Peyer's patch (tissue), 4 donors: Measurements from ENCODE around the gene NPY2R.

Experiments
- CTCF ChIP-seq, 6 experiments: fragments of 450-650 bp in 4 of 6; fragments of 200-600 bp in 2 of 6; sonication (generic) in 1 of 6; IDR thresholded peaks; one replicate each; pipeline ENCODE4 v1.5.1; 2017 to 2019; ENCODE audit warnings: antibody characterized with exemption in 6 of 6, mild to moderate bottlenecking in 3 of 6, moderate library complexity in 1 of 6
- POLR2A ChIP-seq, 2 donors: fragments of 450-650 bp; IDR thresholded peaks; one replicate each; pipeline ENCODE4 v1.5.1; 2017; ENCODE audit warnings: antibody characterized with exemption in 2 of 2, mild to moderate bottlenecking in 2 of 2, moderate library complexity in 2 of 2

- TF ChIP-seq CTCF (IDR thresholded peaks at IDR 0.05) (no peak), POLR2A (IDR thresholded peaks at IDR 0.05) (no peak)
Measured at GRCh38 chr4:155232432-155232831, 24.0 kb downstream of the NPY2R start.
